ENCODE measurements around the gene CACTIN.
A peak's percentile ranks its signal among the peaks of the same experiment; 100 is the strongest.
"Not testable (repeated sequence)": the region's sequence is repeated elsewhere in the genome, so short reads cannot be mapped to it uniquely, and the experiment has no call there.

CACTIN gene

GRCh38 chr19:3668331-3669081 is 41.9 kb upstream of the CACTIN start:
- Histone ChIP-seq H3K27ac (ENCODE audit: low read depth, low read length) (peak overlapping the region; percentile 100), H3K4me1 (ENCODE audit: control insufficient read depth, insufficient read depth, low read length) (peaks cover 42% of the 10 kb centered on the region), H3K9ac (ENCODE audit: low read length) (no peak overlapping the region), H3K4me3 (ENCODE audit: low read length) (peak overlapping the region; percentile 19), H3K27me3 (ENCODE audit: control insufficient read depth, insufficient read depth, low read length) (no peaks in the 10 kb centered on the region), H3K36me3 (ENCODE audit: control insufficient read depth, insufficient read depth, low read length) (peaks cover 7% of the 10 kb centered on the region)

GRCh38 chr19:3667766-3668165 is 41.2 kb upstream of the CACTIN start:
- Histone ChIP-seq H3K36me3 (ENCODE audit: control insufficient read depth, insufficient read depth, low read length) (peaks cover 12% of the 10 kb centered on the region), H3K27ac (ENCODE audit: low read depth, low read length) (peak overlapping the region; percentile 100), H3K4me1 (ENCODE audit: control insufficient read depth, insufficient read depth, low read length) (peaks cover 39% of the 10 kb centered on the region), H3K4me3 (ENCODE audit: low read length) (no peak overlapping the region), H3K9ac (ENCODE audit: low read length) (no peak overlapping the region), H3K27me3 (ENCODE audit: control insufficient read depth, insufficient read depth, low read length) (no peaks in the 10 kb centered on the region)

GRCh38 chr19:3667037-3667638 is 40.5 kb upstream of the CACTIN start:
- H3K9ac ChIP-seq (ENCODE audit: low read length) = no peak overlapping the region
- peak overlapping the region; percentile 100 for H3K27ac ChIP-seq (ENCODE audit: low read depth, low read length)
- H3K27me3 ChIP-seq (ENCODE audit: control insufficient read depth, insufficient read depth, low read length) = no peaks in the 10 kb centered on the region
- peaks cover 14% of the 10 kb centered on the region for H3K36me3 ChIP-seq (ENCODE audit: control insufficient read depth, insufficient read depth, low read length)
- no peak overlapping the region for H3K4me3 ChIP-seq (ENCODE audit: low read length)
- peaks cover 35% of the 10 kb centered on the region for H3K4me1 ChIP-seq (ENCODE audit: control insufficient read depth, insufficient read depth, low read length)

DNA sequence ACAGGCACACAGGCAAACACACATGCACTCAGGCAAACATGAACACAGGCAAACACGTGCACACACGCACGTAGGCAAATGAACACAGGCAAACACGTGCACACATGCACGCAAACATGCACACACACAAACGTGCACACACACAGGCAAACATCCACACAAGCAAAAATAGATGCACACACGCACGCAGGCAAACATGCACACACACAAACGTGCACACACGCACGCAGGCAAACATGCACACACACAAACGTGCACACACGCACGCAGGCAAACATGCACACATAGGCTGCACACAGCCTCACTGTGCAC is 39.9 kb upstream of the CACTIN start:
- H3K9ac ChIP-seq (ENCODE audit: low read length); H3K4me3 ChIP-seq (ENCODE audit: low read length); H3K27me3 ChIP-seq (ENCODE audit: control insufficient read depth, insufficient read depth, low read length); H3K27ac ChIP-seq (ENCODE audit: low read depth, low read length): not testable (repeated sequence)
- Histone ChIP-seq H3K4me1 (ENCODE audit: control insufficient read depth, insufficient read depth, low read length) (peaks cover 29% of the 10 kb centered on the region), H3K36me3 (ENCODE audit: control insufficient read depth, insufficient read depth, low read length) (peaks cover 17% of the 10 kb centered on the region)

DNA sequence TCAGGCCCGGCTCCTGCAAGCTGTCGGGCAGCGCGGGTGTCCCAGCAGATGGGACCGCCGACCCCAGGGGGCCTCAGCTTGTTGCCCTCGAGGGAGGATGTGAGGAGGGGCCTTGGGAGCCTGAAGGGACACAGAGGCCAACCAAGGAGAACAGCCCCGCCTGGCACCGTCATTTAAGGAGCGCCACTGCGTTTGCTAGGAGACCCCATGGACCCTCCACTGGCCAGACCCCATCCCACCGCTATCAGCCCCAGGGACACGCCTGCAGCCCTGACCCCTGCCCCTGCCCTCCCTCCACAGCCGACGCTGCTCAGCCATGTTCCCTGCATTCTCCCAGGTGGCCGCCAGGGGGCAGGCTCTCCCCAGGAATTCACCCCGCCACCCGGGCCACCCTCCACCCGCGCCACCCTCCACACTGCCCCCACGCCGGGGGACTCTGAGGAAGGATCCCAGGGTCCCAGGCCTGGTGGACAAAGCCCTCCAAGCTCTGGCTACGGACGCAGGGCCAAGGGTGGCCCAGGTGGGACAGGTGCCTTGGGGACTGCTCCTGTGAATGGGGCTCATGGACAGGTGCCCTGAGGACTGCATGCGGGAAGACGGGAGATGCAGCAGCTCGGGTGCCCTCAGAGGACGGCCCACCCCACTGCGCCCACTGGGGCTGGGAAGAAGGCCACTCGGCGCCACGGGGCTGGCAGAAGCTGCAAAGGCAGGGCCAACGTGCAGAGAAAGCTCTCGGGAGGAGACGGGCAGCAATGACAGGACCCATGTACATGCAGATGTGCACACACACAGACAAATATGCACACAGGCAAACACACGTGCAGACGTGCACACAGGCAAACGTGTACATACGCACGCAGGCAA is 39.3 kb upstream of the CACTIN start:
- H3K4me1 ChIP-seq (ENCODE audit: control insufficient read depth, insufficient read depth, low read length) = peaks cover 24% of the 10 kb centered on the region
- peaks cover 22% of the 10 kb centered on the region for H3K36me3 ChIP-seq (ENCODE audit: control insufficient read depth, insufficient read depth, low read length)
- no peak overlapping the region for H3K9ac ChIP-seq (ENCODE audit: low read length)
- H3K27ac ChIP-seq (ENCODE audit: low read depth, low read length) = peak overlapping the region; percentile 40
- no peaks in the 10 kb centered on the region for H3K27me3 ChIP-seq (ENCODE audit: control insufficient read depth, insufficient read depth, low read length)
- H3K4me3 ChIP-seq (ENCODE audit: low read length) = no peak overlapping the region

- H3K27ac ChIP-seq (ENCODE audit: low read depth, low read length) = no peak overlapping the region
- peaks cover 27% of the 10 kb centered on the region for H3K36me3 ChIP-seq (ENCODE audit: control insufficient read depth, insufficient read depth, low read length)
- H3K4me1 ChIP-seq (ENCODE audit: control insufficient read depth, insufficient read depth, low read length) = peaks cover 21% of the 10 kb centered on the region
- no peaks in the 10 kb centered on the region for H3K27me3 ChIP-seq (ENCODE audit: control insufficient read depth, insufficient read depth, low read length)
- H3K9ac ChIP-seq (ENCODE audit: low read length) = no peak overlapping the region
- H3K4me3 ChIP-seq (ENCODE audit: low read length) = no peak overlapping the region
Observed at GRCh38 chr19:3664879-3665642, 38.5 kb upstream of the CACTIN start.

GRCh38 chr19:3663838-3664237 is 37.2 kb upstream of the CACTIN start:
- Histone ChIP-seq H3K4me1 (ENCODE audit: control insufficient read depth, insufficient read depth, low read length) (peaks cover 12% of the 10 kb centered on the region), H3K27ac (ENCODE audit: low read depth, low read length) (no peak overlapping the region), H3K4me3 (ENCODE audit: low read length) (no peak overlapping the region), H3K36me3 (ENCODE audit: control insufficient read depth, insufficient read depth, low read length) (peaks cover 38% of the 10 kb centered on the region), H3K9ac (ENCODE audit: low read length) (no peak overlapping the region), H3K27me3 (ENCODE audit: control insufficient read depth, insufficient read depth, low read length) (no peaks in the 10 kb centered on the region)

GRCh38 chr19:3661284-3662238 is 35.0 kb upstream of the CACTIN start:
- Histone ChIP-seq H3K27me3 (ENCODE audit: control insufficient read depth, insufficient read depth, low read length) (no peaks in the 10 kb centered on the region), H3K36me3 (ENCODE audit: control insufficient read depth, insufficient read depth, low read length) (peaks cover 53% of the 10 kb centered on the region), H3K4me3 (ENCODE audit: low read length) (no peak overlapping the region), H3K9ac (ENCODE audit: low read length) (no peak overlapping the region), H3K27ac (ENCODE audit: low read depth, low read length) (no peak overlapping the region), H3K4me1 (ENCODE audit: control insufficient read depth, insufficient read depth, low read length) (no peaks in the 10 kb centered on the region)

DNA sequence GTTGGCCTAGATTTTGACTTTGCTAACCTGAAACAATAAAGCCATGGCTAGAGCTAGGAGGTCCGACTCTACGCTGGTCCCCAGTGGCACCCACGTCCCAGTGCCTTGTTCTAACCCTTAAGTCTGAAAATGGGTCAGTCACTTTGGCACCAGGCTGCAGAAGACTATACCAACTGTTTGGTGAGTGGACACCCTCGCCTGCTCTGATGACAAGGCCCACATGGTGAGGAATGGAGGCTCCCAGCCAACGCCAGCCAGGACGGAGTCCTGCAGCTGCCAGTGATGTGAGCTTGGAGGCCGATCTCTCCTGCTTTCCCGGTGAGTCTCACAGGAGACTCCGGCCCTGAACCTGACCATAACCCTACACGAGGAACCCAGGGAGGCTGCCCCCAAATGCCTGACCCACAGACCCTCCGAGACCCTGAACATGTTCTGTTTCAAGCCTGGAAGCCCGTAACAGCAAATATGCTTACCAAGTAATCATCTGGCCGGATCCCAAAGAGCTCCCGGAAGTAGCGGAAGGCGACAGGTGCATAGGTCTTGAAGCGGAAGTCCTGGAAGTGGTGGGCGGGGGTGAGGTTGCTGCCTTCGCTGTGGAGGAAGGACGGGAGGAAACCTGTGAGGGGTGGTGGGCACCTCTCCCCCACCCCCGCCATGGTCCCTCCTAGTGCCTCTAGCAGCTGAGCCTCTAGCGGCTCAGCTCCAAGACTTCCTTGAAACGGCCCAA is 34.1 kb upstream of the CACTIN start:
- H3K27me3 ChIP-seq (ENCODE audit: control insufficient read depth, insufficient read depth, low read length) = no peaks in the 10 kb centered on the region
- no peaks in the 10 kb centered on the region for H3K4me1 ChIP-seq (ENCODE audit: control insufficient read depth, insufficient read depth, low read length)
- no peak overlapping the region for H3K4me3 ChIP-seq (ENCODE audit: low read length)
- H3K9ac ChIP-seq (ENCODE audit: low read length) = no peak overlapping the region
- H3K36me3 ChIP-seq (ENCODE audit: control insufficient read depth, insufficient read depth, low read length) = peaks cover 53% of the 10 kb centered on the region
- no peak overlapping the region for H3K27ac ChIP-seq (ENCODE audit: low read depth, low read length)

- no peak overlapping the region for H3K4me3 ChIP-seq (ENCODE audit: low read length)
- no peak overlapping the region for H3K9ac ChIP-seq (ENCODE audit: low read length)
- H3K27ac ChIP-seq (ENCODE audit: low read depth, low read length) = no peak overlapping the region
- no peaks in the 10 kb centered on the region for H3K27me3 ChIP-seq (ENCODE audit: control insufficient read depth, insufficient read depth, low read length)
- H3K4me1 ChIP-seq (ENCODE audit: control insufficient read depth, insufficient read depth, low read length) = no peaks in the 10 kb centered on the region
- H3K36me3 ChIP-seq (ENCODE audit: control insufficient read depth, insufficient read depth, low read length) = peaks cover 53% of the 10 kb centered on the region
Observed at GRCh38 chr19:3659746-3660112, 33.1 kb upstream of the CACTIN start.
